ENCODE results near the gene JAG1. TPM values are rescaled to one million over a fixed set of nuclear protein-coding genes. Genes with fewer than 3 reads are reported as not detected.
A peak's percentile ranks its signal among the peaks of the same experiment; 100 is the strongest.
"Not testable (repeated sequence)": the region's sequence is repeated elsewhere in the genome, so short reads cannot be mapped to it uniquely, and the experiment has no call there.

JAG1 gene
- polyA plus RNA-seq, 1 donor: 29.2 TPM

DNA sequence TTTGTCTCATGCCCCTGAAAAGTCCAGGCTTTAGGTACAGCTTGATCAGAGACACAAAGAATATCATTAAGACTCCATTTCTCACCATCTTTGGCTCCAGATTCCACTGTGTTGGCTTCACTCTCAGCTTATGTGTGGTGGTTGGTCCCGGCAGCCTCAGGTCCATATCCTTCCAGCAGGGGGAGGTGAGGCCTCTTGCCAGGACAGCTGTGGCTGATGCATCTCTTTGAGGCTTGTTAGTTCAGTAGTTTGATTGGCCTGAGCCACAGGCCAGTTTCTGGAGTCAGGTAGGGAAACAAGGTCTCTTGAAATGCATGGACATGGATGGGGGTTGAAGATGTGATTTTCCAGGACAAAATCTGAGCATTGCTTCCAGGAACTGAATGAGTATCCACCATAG is 62.4 kb downstream of the JAG1 start:
- DNase-seq (ENCODE audit: low read depth): no peak

DNA sequence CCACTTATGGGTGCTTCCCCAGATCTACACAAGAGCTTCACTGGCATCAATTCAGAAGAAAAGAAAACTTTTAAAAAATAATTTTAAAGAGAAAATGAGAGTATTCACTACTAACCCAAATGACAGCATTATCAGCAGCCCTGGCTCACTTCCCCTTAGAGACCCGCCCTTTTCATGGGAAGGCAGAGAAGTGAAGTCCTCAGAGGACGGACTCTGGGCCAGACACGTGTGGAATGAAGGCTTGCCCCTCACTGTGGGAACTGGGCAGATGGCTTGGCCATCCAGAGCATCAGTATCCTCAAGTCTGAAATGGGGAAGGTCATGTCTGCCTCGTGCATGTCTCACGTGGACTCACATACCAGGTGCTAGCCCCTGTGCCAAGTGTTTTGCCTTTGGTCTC is 63.5 kb downstream of the JAG1 start:
- DNase-seq (ENCODE audit: low read depth): no peak

DNA sequence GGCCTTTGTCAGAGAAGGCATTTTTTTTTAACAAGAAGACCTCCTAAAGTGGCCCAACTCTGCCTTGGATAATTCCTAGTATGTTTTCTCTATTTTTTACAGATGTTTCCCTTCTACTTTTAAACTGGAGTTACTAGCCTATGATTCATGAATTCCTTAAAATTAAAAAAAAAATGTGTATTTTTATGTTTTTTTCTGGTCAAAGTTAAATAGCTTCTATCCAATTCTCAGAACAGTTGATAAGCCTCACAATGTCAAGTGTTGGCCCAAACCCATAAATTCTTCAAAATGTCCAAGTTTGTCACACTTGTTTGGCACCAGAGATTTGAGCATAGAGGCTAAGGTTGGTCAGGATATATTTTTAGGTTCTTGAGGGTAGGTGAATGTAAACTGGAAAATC is 64.0 kb downstream of the JAG1 start:
- no peak for DNase-seq (ENCODE audit: low read depth)

DNA sequence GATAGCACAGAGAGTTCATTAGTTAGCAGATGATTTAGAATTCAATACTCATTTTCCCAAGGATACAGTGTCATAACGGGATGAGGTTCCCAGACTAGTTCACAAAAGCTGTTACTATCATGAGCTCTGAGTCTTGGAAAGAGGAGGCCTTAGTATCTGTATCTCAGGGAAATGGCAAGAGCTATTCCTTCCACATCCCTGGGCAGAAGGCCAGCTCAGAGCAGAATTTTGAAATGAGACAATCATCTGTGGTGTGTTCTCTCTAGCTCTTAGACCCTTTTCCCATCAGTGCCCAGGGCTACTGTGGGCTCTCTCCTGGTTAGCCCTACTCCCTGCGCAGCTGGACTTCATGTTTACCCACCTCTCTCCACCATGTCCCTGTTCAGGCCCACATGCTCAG is 64.5 kb downstream of the JAG1 start:
- peak; percentile 60 for DNase-seq (ENCODE audit: low read depth)

DNA sequence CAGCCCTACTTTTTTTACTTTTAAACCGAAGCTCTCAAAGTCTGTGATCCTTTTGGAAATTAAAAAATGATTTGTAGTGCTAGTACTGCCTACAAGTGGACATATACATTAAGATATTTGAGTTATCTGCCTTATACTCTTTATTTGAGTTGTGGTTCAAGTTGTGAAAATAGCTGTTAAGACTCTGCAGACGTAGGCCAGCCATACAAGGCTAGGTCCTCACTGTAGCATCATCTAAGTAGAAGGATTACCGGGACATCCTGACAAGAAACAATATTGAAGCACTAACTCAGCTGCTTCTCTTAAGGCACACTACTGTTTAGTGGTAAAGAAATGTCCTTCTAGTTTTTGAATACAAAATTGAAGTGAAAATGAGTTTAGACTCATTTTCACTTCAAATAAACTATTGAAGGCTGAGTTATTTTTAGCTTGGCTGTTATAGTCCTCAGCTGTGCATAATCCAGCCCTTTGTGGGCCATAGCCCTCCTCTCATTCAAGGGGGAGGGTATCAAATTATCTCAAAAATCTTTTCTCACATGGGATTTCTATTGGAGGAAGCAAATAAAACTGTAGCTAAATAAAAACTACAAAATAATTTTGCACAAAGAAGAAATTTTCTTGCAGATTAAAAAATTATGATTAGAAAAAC is 68.1 kb downstream of the JAG1 start:
- DNase-seq (ENCODE audit: low read depth): no peak

DNA sequence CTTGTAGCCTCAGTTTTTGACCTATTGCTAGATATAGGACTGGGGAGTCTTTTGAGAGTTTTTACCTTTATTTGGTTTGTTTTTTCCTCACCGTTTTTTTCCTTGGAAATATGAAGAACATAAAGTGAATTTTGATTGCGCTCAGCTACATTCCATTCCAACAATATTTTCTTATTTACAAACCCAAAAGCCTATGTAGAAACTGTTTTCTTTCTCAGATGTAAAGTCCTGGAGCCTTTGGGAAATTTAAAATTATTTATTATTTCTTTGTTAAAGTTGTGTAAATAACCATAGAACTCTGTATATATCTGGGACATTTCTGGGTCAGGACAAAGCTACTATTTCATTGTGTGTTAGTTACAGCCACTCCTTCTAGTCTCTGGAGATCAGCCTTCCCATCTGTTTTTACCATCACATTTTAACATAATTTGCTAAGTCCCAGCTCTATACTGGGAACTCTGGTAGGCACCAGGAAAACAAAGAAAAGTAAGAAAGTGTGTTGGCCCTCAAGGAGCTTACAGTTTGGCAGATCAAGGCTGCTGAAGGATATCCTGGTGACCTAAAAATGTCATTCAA is 68.8 kb downstream of the JAG1 start:
- DNase-seq (ENCODE audit: low read depth): no peak

DNA sequence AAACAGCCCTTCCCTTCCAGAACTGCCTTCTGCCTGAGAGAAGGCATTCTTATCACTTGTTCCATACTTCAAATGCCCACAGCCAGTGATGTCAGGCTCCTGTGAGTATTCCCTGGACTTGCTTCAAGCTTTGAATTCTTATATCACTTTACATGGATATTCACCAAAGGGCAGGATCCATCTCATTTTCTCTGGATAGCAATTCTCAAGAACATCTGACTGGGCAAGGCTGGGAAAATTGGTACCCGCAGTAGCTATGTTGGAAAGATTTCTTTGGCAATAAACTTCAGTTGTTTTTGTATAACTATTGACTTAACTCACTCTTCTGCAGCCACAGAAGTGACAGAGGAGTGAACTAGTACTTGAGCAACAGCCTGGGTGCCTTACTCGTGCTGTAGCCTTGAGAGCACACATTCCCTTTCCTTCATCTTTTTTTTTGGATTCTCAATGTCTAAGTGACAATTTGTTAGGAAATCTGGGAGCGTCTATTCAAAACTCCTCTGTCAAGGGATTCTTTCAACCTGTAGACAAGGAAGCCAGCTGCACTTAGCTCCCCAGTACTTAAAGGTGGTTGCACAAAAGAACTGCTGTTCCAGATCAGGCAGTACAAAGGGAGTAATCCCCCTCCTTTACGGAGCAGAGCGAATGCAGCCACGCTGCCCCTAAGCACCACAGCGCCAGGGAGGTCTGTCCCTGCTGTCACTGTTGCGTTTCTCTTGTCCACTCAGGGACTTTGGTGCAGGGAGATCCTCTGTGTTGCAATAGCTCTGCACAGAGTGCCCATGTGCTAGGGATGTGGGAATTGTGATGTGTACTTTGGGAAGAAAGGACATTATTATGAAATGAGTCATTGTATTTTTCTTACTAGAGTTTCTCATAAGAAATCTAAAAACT is 69.6 kb downstream of the JAG1 start:
- DNase-seq (ENCODE audit: low read depth): no peak

DNA sequence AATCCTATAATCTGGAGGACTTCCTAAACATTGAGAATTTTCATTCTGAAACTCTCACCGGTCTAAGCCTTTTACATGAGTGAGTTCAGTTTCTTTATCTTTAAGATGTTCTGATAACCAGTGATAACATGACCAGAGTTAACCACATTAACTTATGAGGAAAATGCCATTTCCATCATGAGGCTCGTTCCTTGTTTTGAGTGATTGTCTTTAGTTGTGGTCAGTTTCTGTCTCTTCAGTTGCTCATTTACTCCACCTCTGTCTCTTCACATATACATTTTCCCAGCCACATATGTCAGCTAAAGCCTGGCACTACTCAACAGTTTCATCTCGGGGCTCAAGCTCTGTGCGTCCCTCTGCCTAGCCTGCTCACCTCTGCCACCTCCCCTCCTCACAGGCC is 70.4 kb downstream of the JAG1 start:
- DNase-seq (ENCODE audit: low read depth): no peak

DNA sequence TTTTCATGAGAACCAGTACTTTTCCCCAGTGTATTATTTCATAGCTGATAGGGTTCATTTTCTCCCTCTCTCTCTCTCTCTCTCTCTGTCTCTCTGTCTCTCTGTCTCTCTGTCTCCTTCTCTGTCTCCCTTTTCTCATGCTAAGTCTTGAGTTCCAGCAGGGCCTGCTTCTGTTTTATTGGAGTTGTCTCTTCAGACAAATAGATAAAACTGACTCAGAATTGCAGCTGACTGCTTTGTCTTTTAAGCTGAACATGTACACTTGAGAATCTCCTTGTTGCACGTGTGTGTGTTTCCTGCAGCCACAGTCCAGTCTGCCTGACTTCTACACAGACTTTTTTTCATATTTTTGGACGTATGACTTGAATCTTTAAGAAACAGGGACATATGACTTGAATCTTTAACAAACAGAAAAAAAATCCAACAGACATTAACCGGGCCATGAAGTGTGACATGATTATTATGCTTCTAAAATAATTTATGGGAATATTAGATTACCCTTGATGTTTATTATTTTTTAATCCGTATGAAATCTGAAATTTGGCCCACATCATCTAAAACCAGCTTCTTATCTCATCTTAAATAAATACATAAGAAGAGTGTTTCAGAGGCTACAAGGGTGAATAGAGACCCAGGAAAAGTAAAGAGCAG is 71.5 kb downstream of the JAG1 start:
- DNase-seq (ENCODE audit: low read depth): no peak

DNA sequence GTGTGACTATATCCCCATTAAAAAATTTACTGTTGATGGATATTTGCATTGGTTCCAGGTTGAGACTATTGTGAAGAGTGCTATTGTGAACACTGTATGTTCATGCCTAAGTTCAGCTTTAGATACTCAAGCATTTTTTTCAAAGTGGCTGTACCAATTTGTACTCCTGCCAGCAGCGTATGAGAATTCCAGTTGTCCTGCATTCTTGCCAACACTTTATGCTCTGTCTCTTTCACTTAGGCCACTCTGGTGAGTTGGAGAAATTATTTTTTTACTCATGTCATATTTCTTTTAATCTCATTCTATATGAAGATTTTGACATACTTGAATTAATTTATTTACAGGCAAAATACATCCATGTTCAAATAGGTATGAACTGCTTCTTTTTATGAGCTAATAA is 76.2 kb downstream of the JAG1 start:
- DNase-seq (ENCODE audit: low read depth): no peak

DNA sequence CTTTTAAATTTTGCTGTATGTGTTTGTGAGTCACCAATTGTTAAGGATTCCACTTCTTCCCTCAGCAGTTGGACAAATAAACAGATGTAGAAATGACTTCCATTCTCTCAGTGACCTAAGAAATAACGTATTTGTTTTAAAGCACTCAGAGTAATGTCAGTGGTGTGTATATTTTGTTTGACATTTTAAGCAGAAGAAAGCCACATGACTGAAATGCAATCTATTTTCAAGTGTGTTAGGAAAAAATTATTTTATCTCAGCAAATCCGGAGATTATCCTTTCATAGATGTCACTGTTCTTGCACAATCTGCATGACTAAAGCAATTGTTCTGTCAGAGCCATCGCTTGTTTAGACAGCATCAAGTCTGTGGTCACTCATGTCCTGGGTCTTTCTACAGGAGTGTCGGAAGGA is 77.1 kb downstream of the JAG1 start:
- no peak for DNase-seq (ENCODE audit: low read depth)

DNA sequence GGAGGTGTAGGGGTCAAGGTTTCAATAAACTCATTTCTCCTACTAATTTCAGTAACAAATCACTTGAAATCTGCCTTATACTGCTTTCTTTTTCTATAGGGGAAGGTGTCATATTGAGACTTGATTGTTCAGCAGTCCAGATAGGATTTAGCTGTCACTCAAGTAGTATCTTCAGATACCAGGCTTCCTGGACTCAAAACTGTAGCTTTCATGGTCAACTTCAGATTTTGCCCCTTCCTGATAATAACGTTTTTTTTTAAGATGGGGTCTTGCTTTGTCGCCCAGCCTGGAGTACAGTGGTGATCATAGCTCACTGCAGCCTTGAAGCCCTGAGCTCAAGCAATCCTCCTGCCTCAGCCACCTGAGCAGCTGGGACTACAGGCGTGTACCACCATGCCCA is 77.8 kb downstream of the JAG1 start:
- DNase-seq (ENCODE audit: low read depth): no peak

DNA sequence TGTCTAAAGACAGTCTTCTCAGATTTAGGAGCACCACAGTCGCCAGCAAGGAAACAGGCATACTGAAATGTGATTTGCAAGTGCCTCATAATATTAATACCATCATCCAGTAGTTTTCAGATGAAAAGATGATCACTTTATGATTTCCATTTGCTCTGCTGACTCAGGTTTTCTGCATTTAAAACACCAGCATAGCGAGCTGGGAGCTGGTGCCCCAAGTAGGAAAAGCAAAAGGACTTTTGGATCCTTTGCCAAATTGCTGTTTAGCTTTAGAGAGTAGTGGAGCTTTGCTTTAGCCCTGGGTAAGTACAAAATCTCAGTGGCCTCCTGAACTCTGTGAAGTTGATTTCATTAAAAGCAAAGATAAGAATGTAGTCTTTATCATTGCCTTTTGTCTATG is 78.5 kb downstream of the JAG1 start:
- DNase-seq (ENCODE audit: low read depth): no peak

DNA sequence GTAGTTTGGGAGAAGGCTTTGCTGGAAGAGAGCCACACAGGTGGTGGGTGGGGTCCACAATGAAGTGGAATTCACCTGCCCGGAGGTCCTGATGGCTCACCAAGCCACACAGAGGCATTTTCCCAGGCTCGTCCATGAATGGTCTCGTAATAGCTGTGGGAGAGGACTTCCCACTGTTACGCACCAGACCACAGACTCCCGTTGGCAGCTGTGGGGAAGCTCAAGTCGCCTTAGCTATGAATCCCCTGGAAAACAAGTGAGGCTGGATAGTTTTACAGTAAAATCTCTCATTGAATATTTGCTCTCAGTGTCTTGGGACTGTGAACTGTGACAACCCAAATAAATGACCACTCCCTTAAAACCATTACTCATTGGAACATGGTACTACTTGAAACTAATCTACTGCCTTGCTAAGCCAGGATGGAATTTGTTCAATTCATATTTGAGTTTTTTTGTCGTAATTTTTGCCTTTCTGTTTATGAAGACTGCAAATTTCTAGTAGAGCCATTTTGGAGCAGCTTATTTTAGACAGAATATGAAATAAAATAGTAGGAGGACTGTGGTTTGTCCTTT is 79.4 kb downstream of the JAG1 start:
- DNase-seq (ENCODE audit: low read depth): no peak

DNA sequence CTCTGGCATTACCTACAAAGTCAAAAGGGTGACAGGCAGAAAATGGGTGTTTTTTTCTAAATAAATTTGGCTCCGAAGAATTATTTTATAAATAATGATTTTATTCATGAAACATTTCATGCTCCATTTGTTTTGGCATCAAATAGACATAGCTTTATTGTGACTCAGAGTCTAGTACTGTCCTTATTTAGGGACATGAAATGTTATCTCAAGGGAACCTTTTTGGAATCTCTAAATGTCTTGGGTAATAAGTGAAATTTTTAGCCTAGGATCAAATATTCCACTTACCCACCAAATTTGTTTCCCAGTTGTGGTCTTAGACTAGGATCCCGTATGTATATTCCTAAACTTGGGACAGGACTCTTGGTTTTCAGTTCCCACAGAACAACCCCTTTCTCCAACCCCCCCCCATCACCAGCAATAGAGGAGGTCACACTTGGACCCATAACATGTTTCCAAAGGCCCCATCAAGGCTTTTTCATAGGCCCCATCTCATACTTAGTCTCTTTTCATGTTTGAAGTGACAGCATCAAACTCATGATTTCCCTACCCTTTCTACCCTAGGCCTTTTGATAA is 81.8 kb downstream of the JAG1 start:
- no peak for DNase-seq (ENCODE audit: low read depth)

DNA sequence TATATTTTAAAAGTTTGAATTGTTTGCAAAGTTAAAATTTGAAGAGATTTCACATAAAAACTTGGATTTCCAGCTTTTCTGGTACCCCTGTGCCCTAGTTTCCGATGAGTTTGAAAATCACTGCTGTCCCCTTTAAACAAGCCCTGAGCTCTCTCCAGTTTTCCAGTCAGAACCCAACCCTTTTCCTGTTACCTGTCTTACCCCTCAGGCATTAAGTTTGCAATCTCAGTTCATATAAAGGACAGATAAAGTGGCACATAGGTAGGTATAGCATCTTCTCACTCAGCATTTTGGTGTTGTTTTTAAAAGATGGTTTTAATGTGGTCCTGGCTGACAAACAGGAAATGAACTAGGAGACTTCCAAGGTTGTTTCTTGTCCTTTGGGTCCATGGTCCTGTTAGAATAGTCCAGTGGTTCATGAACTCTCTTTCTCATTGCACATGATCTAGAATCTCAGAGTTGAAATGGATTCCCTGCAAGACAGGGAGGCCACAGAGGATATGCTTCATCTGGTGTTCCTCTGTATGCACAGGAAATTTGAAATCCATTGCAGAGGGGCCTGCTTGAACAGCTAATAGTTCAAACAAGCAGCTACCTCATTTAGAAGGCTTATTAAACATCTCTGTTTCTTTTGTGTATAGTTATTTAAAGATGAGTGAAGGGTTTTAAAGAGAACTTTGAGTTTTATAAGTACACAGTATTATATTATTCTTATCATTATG is 82.7 kb downstream of the JAG1 start:
- DNase-seq (ENCODE audit: low read depth): no peak

DNA sequence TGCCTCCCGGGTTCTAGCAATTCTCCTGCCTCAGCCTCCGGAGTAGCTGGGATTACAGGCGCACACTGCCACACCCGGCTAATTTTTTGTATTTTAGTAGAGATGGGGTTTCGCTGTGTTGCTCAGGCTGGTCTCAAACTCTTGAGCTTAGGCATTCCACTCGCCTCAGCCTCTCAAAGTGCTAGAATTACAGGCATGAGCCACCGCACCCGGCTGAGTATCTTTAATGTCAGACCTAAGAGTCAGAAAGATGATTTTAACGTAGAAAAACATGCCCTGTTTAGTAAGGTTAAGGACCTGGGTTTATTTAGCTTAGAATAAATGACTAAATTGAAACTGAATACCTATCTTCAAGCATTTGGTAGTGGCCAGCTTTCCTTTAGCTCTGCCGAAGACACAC is 83.4 kb downstream of the JAG1 start:
- DNase-seq (ENCODE audit: low read depth): not testable (repeated sequence)

All from forelimb muscle (tissue), 1 donor.